LNCaP clone FGC (cell line): ENCODE data around the gene TRNAU1AP.

Experiments used
- DNase-seq: peaks from one replicate; pipeline ENCODE4 v3.0.0-alpha.2; 2011; ENCODE audit warnings: low read depth
- H3K4me3 ChIP-seq: 2 replicates; pipeline ENCODE4 v1.5.1; 2011; ENCODE audit warnings: mild to moderate bottlenecking, low read depth, low read length, control low read depth
- TF ChIP-seq, protein P1 (sequence below): IDR thresholded peaks from 2 replicates; pipeline ENCODE4 v1.5.1; 2012; ENCODE audit warnings: mild to moderate bottlenecking; ENCODE audit not compliant: control insufficient read depth, insufficient read depth; ENCODE audit errors: extremely low read depth

The TRNAU1AP gene

DNA sequence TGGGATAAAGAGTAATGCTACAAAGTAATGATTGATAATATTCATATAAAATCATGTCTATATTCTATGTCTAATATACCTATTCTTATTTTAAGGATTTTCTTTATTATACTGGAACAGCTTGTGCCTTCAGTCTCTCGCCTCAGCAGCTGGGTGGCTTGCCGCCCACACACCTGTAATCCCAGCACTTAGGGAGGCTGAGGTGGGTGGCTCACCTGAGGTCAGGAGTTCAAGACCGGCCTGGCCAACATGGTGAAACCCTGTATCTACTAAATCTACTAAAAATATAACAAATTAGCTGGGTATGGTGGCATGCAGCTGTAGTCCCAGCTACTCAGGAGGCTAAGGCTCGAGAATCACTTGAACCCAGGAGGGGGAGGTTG, 7.6 kb upstream of the TRNAU1AP start:
- TF ChIP-seq, protein P1, sequence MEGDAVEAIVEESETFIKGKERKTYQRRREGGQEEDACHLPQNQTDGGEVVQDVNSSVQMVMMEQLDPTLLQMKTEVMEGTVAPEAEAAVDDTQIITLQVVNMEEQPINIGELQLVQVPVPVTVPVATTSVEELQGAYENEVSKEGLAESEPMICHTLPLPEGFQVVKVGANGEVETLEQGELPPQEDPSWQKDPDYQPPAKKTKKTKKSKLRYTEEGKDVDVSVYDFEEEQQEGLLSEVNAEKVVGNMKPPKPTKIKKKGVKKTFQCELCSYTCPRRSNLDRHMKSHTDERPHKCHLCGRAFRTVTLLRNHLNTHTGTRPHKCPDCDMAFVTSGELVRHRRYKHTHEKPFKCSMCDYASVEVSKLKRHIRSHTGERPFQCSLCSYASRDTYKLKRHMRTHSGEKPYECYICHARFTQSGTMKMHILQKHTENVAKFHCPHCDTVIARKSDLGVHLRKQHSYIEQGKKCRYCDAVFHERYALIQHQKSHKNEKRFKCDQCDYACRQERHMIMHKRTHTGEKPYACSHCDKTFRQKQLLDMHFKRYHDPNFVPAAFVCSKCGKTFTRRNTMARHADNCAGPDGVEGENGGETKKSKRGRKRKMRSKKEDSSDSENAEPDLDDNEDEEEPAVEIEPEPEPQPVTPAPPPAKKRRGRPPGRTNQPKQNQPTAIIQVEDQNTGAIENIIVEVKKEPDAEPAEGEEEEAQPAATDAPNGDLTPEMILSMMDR: no peak
- no peak overlapping the region for H3K4me3 ChIP-seq
- no peak for DNase-seq

DNA sequence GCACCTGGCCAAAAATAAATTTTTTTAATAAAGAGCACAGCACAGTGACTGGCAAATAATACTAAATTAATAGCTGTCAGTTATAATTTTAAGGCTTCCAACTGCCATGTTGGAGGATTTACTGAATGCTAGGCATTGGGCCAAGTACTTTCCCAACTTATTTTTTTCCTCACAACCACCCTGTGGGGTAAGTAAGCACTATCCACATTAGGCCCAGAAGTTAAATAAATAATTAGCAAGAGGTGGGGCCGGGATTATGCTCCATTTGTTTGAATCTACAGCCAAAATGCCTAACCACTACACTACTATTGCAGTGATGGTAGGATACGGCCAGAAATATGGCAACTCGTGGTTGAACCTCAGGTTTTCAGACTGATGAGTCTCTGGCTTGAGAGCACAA, 4.6 kb upstream of the TRNAU1AP start:
- H3K4me3 ChIP-seq: no peak overlapping the region
- TF ChIP-seq, protein P1: no peak
- DNase-seq: no peak

GRCh38 chr1:28551381-28551780, 1.5 kb upstream of the TRNAU1AP start:
- TF ChIP-seq, protein P1: no peak
- no peak overlapping the region for H3K4me3 ChIP-seq
- no peak for DNase-seq

- DNase-seq: no peak
Measured at GRCh38 chr1:28560886-28561285, 8.0 kb downstream of the TRNAU1AP start.

GRCh38 chr1:28564310-28564709, 11.4 kb downstream of the TRNAU1AP start:
- H3K4me3 ChIP-seq: no peak overlapping the region
- no peak for DNase-seq
- TF ChIP-seq, protein P1: no peak

More at GRCh38 chr1:28560886-28561285, 8.0 kb downstream of the TRNAU1AP start:
- H3K4me3 ChIP-seq: no peak overlapping the region
- TF ChIP-seq, protein P1: no peak

DNA sequence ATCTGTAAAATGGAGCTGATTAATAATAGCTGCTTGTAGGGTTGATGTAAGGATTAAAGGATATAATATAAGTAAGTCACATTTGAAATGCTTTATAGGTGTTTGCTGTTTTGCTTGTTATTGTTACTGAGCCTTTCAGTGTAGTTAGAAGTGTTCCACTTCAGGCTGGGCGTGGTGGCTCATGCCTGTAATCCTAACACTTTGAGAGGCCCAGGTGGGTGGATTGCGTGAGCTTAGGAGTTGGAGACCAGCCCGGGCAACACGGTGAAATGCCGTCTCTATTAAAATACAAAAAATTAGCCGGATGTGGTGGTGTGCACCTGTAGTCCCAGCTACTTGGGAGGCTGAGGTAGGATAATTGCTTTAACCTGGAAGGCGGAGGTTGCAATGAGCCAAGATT, 12.2 kb downstream of the TRNAU1AP start:
- TF ChIP-seq, protein P1: no peak
- H3K4me3 ChIP-seq: no peak overlapping the region
- DNase-seq: no peak

GRCh38 chr1:28565726-28566125, 12.8 kb downstream of the TRNAU1AP start:
- no peak for DNase-seq
- H3K4me3 ChIP-seq: no peak overlapping the region

More at GRCh38 chr1:28565726-28566125, 12.8 kb downstream of the TRNAU1AP start:
- TF ChIP-seq, protein P1: no peak
